ENCODE results near the gene NOTCH2NLA.
"Not testable (repeated sequence)": the region's sequence is repeated elsewhere in the genome, so short reads cannot be mapped to it uniquely, and the experiment has no call there.

Gene NOTCH2NLA

DNA sequence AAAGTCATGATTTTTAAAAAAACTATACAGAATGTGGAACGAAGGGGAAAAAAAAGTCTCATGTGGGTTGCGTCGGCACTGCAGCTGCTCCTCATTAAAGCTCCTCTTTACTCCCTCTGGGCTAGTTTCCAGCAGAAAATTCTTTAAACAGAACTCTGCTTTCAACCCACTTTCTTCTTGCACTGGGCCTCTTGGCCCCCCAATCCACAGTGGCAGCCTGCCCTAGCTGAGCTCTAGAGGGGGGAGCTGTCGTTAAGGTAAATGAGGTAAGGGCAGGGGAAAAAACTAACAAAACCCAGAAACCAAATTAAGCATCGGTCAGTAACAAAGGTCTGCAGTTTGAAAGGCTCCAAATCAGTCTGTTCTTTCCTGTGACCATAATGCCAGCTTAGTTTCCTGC lies 54.3 kb downstream of the NOTCH2NLA start:
- DNase-seq (ENCODE audit: insufficient read length, low spot score); FAIRE-seq: not testable (repeated sequence)

DNA sequence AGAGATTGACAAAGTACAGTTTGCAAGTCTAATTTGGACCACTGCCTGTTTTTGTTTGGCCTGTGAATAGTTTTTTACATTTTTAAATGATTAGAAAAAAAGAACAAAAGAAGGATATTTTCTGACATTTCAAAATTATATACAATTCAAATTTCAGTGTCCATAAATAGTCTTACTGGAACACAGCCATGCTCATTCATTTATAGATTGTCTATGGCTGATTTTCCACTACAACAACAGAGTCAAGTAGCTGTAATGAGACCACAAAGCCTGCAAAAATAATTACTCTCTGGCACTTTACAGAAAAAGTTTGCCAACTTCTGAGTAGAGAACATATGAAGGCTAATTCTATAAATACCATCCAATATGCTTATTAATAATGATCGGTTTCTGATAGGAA lies 61.1 kb downstream of the NOTCH2NLA start:
- not testable (repeated sequence) for FAIRE-seq; DNase-seq (ENCODE audit: insufficient read length, low spot score)

DNA sequence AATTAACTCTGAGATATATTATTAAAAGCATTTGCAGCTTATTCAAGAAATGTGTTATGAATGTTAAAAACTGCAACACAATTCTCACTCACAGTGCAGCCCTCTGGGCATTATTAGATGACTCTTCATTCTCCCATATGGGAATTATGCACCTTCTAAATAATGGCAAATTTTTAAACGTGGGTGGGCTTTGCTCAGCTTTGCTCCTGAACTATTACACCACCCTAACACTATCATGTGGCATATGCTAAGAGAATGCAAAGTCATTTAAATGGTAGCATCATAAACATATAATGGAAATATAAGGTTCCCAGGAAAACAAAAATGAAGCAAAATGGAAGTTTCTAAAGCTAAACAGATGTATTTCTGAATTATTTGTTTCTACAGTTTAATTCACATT lies 61.5 kb downstream of the NOTCH2NLA start:
- not testable (repeated sequence) for DNase-seq (ENCODE audit: insufficient read length, low spot score); FAIRE-seq

DNA sequence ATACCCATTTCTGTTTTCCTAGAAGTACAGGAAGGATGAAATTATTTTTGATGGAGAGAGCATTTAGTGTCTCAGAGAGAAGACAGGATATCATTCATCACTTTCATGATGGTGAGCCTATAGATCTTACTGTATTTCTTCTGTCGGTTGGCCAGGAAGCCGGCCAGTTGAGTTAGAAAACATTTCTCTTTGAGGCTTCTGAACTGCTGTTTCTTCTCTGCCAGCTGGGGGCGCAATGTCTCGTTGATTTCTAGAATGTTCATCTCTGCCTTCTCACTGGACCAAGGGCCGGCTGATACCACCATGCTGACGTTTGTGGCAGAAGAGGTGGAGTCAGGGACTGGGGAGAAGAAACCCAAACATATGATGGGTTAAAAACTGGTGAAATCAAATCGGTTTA lies 84.4 kb downstream of the NOTCH2NLA start, which contains the start of gene NBPF10:
Gene NBPF10 (minus strand): TSS at position 340 of the 400 bp plus-strand sequence. CDS start 35 bp downstream, at position 305.
- FAIRE-seq = not testable (repeated sequence)

More for the DNA sequence above, 84.4 kb downstream of the NOTCH2NLA start, which contains the start of gene NBPF10:
- not testable (repeated sequence) for DNase-seq (ENCODE audit: insufficient read length, low spot score)

Measured in GM12891 (cell line).